PC-3 (cell line): Measurements from ENCODE around the gene CXCR4.

Source experiments
- CTCF ChIP-seq: fragments of 300-600 bp; sonication (generic); conservative IDR thresholded peaks from 2 replicates; pipeline ENCODE4 v1.5.1; 2017; ENCODE audit warnings: antibody characterized with exemption, low read depth, mild to moderate bottlenecking, low read length
- EZH2 ChIP-seq: fragments of 300-600 bp; sonication (generic); IDR thresholded peaks from one replicate; pipeline ENCODE4 v1.6.1; 2017; ENCODE audit warnings: antibody characterized with exemption, mild to moderate bottlenecking, low read length; ENCODE audit not compliant: unreplicated experiment

- TF ChIP-seq EZH2 (no peak), CTCF (no peak)
Observed at GRCh38 chr2:136119717-136120675, 2.0 kb upstream of the CXCR4 start.
